GM18519 (cell line): ENCODE measurements around the gene FRMD4A.
A peak's percentile ranks its signal among the peaks of the same experiment; 100 is the strongest.
"Not testable (repeated sequence)": the region's sequence is repeated elsewhere in the genome, so short reads cannot be mapped to it uniquely, and the experiment has no call there.

Experiments used
- ATAC-seq: cut with Tn5 transposase; IDR thresholded peaks from one replicate; pipeline ENCODE4 v1.9.1; 2021; ENCODE audit warnings: mild to moderate bottlenecking, moderate library complexity; ENCODE audit not compliant: unreplicated experiment, low FRiP score

Gene FRMD4A

GRCh38 chr10:13717936-13718772 is 612.6 kb downstream of the FRMD4A start:
- ATAC-seq = no peak

GRCh38 chr10:13717571-13717935 is 613.2 kb downstream of the FRMD4A start:
- no peak for ATAC-seq

GRCh38 chr10:13716081-13717071 is 614.3 kb downstream of the FRMD4A start:
- no peak for ATAC-seq

- not testable (repeated sequence) for ATAC-seq
Measured at GRCh38 chr10:13715596-13715995, 615.1 kb downstream of the FRMD4A start.

- ATAC-seq = no peak
Measured at GRCh38 chr10:13715100-13715499, 615.6 kb downstream of the FRMD4A start.

GRCh38 chr10:13712837-13713581 is 617.7 kb downstream of the FRMD4A start:
- ATAC-seq = peak; percentile 66

GRCh38 chr10:13712476-13712836 is 618.3 kb downstream of the FRMD4A start:
- no peak for ATAC-seq

GRCh38 chr10:13711291-13711690 is 619.4 kb downstream of the FRMD4A start:
- no peak for ATAC-seq

- no peak for ATAC-seq
Measured at GRCh38 chr10:13709931-13710650, 620.6 kb downstream of the FRMD4A start.

- no peak for ATAC-seq
Measured at GRCh38 chr10:13708256-13708990, 622.3 kb downstream of the FRMD4A start.

GRCh38 chr10:13707156-13707881 is 623.4 kb downstream of the FRMD4A start:
- ATAC-seq = no peak

GRCh38 chr10:13706604-13707003 is 624.1 kb downstream of the FRMD4A start:
- ATAC-seq = no peak

GRCh38 chr10:13706175-13706574 is 624.5 kb downstream of the FRMD4A start:
- no peak for ATAC-seq

GRCh38 chr10:13705526-13706174 is 625.1 kb downstream of the FRMD4A start:
- no peak for ATAC-seq

- no peak for ATAC-seq
Measured at GRCh38 chr10:13704964-13705363, 625.8 kb downstream of the FRMD4A start.

GRCh38 chr10:13703997-13704536 is 626.7 kb downstream of the FRMD4A start:
- ATAC-seq = no peak

- ATAC-seq = no peak
Measured at GRCh38 chr10:13703101-13703818, 627.5 kb downstream of the FRMD4A start.
